OCI-LY7 (cell line): Measurements from ENCODE around the gene RNF182.

Experiments
- EZH2phosphoT487 ChIP-seq: fragments of 200-600 bp; sonication (generic); IDR thresholded peaks from 2 replicates; pipeline ENCODE4 v1.6.1; 2018; ENCODE audit warnings: low read depth, borderline replicate concordance, mild to moderate bottlenecking, mixed run types, antibody characterized with exemption, low read length, moderate library complexity, mixed read lengths
- TF ChIP-seq, protein P1 (sequence below): fragments of 200-600 bp; sonication (generic); conservative IDR thresholded peaks from 2 replicates; pipeline ENCODE4 v1.5.1; 2014; ENCODE audit warnings: mild to moderate bottlenecking, antibody characterized with exemption, low read length, moderate library complexity, mixed read lengths

DNA sequence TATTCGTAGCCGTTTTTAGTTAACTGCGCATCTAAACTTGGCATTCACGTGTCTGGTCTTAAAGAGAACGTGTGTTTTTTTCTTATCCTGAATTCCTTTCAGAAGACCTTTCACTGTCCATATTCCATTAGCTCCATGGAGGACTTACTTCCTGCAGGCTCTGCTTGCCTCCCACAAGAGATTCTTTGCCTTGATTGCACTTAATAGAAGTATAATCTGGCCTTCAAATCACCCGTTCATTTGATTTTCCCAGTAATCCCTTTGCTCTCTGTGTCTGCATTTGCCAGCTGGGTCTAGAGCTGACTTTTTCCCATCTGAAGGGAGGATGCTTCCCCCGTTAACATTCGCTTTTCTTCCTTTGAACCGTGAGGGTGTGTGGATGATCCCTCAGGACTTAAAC lies 79.5 kb downstream of the RNF182 start:
- TF ChIP-seq EZH2phosphoT487, result no peak
- TF ChIP-seq, protein P1, sequence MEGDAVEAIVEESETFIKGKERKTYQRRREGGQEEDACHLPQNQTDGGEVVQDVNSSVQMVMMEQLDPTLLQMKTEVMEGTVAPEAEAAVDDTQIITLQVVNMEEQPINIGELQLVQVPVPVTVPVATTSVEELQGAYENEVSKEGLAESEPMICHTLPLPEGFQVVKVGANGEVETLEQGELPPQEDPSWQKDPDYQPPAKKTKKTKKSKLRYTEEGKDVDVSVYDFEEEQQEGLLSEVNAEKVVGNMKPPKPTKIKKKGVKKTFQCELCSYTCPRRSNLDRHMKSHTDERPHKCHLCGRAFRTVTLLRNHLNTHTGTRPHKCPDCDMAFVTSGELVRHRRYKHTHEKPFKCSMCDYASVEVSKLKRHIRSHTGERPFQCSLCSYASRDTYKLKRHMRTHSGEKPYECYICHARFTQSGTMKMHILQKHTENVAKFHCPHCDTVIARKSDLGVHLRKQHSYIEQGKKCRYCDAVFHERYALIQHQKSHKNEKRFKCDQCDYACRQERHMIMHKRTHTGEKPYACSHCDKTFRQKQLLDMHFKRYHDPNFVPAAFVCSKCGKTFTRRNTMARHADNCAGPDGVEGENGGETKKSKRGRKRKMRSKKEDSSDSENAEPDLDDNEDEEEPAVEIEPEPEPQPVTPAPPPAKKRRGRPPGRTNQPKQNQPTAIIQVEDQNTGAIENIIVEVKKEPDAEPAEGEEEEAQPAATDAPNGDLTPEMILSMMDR, result no peak
